ENCODE measurements around the gene HIPK2. TPM values are rescaled to one million over a fixed set of nuclear protein-coding genes. Genes with fewer than 3 reads are reported as not detected.

HIPK2 gene
- total RNA-seq, 1 donor from 2014 or later = 5.8 TPM

DNA sequence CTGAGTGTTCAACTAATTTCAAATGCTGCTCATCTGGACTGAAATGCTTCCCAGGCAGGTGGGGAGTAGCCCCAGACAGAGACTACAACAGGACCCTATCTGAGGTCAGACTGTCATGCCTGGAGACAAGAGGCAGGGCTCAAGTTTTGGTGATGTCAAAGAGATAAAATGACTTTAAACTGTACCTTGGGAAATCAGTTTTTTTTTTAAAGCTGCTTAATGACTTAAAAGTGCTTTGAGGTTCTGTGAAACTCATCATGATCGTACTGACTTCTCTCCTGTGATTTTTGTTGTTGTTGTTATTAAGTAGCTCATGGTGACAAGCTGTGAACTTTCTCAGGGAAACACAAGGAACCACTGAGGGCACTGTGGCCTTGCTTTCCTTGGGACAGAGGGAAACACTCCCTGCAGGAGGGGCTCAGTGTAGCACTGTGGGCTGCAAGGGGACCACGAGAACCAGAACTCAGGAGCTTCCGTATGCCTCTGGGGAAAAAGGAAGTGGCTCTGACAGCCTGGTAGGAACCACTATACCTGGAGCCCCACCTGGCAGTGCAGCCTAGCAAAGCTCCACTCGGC is 9.5 kb downstream of the HIPK2 start:
- H3K36me3 ChIP-seq (ENCODE audit: control insufficient read depth, insufficient read depth, low read length) = peaks cover 10% of the 10 kb centered on the region
- FAIRE-seq = no peak
- TF ChIP-seq, protein P1, sequence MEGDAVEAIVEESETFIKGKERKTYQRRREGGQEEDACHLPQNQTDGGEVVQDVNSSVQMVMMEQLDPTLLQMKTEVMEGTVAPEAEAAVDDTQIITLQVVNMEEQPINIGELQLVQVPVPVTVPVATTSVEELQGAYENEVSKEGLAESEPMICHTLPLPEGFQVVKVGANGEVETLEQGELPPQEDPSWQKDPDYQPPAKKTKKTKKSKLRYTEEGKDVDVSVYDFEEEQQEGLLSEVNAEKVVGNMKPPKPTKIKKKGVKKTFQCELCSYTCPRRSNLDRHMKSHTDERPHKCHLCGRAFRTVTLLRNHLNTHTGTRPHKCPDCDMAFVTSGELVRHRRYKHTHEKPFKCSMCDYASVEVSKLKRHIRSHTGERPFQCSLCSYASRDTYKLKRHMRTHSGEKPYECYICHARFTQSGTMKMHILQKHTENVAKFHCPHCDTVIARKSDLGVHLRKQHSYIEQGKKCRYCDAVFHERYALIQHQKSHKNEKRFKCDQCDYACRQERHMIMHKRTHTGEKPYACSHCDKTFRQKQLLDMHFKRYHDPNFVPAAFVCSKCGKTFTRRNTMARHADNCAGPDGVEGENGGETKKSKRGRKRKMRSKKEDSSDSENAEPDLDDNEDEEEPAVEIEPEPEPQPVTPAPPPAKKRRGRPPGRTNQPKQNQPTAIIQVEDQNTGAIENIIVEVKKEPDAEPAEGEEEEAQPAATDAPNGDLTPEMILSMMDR (IDR thresholded peaks at IDR 0.05; ENCODE audit: insufficient read depth, low read length, severe bottlenecking) = no peak
- no peaks in the 10 kb centered on the region for H3K27me3 ChIP-seq (ENCODE audit: control insufficient read depth, insufficient read depth, low read length)
- DNase-seq (ENCODE audit: low read depth) = no peak
- no peak overlapping the region for H3K4me3 ChIP-seq (ENCODE audit: low read depth, low read length)

DNA sequence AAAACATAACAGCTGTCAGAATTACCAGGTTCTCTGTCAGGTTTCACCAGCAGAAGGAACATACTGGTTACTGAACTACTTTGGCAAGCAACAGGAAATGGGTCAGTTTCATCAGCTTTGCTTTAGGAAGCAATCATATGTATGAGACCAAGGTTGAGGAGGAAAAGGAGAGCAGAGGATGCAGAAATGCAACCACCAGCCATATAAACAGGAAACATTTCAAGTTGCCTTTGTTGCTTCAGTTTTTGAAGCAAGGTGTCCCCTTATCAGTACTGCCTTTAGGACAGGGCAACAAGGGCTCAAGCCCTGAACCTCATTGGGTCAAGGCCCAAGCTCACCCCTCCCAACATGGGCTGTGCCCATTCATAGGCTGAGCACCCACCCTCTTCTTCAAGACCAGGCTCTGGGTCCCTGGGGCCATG is 10.2 kb downstream of the HIPK2 start:
- DNase-seq (ENCODE audit: low read depth) = no peak
- no peak for FAIRE-seq
- Histone ChIP-seq H3K36me3 (ENCODE audit: control insufficient read depth, insufficient read depth, low read length) (peaks cover 11% of the 10 kb centered on the region), H3K27me3 (ENCODE audit: control insufficient read depth, insufficient read depth, low read length) (no peaks in the 10 kb centered on the region), H3K4me3 (ENCODE audit: low read depth, low read length) (no peak overlapping the region)
- TF ChIP-seq, protein P1 (IDR thresholded peaks at IDR 0.05; ENCODE audit: insufficient read depth, low read length, severe bottlenecking) = no peak

DNA sequence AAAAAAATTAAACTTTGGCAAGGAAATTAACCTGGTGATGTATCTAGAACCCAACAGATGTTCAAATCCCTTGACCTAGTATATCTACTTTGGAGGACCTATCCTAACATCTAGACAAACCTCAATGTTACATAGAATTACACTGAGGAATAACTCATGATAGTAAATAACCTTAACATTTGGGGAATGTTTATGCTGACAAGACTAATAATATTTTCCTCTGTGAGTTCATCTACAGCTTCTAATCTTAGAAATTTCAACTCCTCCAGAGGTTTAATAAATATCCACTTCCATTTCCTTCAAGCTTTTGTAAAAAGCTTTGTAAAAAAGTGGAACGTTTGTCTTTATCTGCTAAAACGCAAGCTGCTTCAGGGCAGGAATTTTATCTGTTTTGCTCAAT is 12.7 kb downstream of the HIPK2 start:
- FAIRE-seq = no peak
- no peak for DNase-seq (ENCODE audit: low read depth)
- TF ChIP-seq, protein P1 (IDR thresholded peaks at IDR 0.05; ENCODE audit: insufficient read depth, low read length, severe bottlenecking) = no peak

DNA sequence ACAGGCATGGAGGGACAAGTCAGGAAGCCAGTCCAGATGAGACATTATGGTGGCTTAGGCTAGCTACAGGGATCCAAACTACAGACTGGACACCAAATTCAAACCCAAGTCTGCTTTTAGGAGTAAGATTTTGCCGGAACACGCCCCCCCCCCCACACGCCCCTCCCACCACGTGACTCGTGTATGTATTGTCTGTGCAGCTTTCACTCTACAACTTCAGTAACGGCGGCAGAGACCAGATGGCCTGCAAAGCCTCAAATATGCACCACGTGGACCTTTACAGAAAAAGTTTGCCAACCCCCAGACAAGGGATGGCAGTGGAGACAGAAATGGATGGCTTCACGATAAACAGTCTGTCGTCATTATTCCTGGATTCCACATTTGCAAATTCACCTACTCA is 14.5 kb downstream of the HIPK2 start:
- Histone ChIP-seq H3K36me3 (ENCODE audit: control insufficient read depth, insufficient read depth, low read length) (peaks cover 6% of the 10 kb centered on the region), H3K4me3 (ENCODE audit: low read depth, low read length) (no peak overlapping the region), H3K27me3 (ENCODE audit: control insufficient read depth, insufficient read depth, low read length) (no peaks in the 10 kb centered on the region)
- FAIRE-seq (no peak), DNase-seq (ENCODE audit: low read depth) (no peak)
- TF ChIP-seq, protein P1 (IDR thresholded peaks at IDR 0.05; ENCODE audit: insufficient read depth, low read length, severe bottlenecking) = no peak

More for the DNA sequence above, 12.7 kb downstream of the HIPK2 start:
- Histone ChIP-seq H3K4me3 (ENCODE audit: low read depth, low read length) (no peak overlapping the region), H3K27me3 (ENCODE audit: control insufficient read depth, insufficient read depth, low read length) (no peaks in the 10 kb centered on the region), H3K36me3 (ENCODE audit: control insufficient read depth, insufficient read depth, low read length) (peaks cover 11% of the 10 kb centered on the region)

DNA sequence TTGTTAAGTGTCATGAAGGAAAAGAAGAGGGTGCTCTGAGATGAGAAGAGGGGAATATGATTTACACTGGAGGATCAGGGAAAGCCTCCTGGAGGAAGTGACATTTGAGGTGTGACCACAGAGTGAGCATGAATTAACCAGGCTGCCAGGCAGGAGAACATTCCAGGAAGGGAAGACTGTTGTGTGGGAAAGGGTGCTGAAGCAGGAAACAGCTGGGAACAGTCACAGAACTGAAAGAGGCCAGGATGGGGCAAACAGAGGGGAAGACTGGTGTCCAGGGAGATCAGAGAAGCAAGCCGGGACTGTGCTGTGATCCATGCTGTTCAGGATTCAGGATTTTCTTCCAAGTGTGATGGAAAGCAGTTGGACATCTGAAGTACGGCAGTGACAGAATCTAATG is 14.9 kb downstream of the HIPK2 start:
- Histone ChIP-seq H3K36me3 (ENCODE audit: control insufficient read depth, insufficient read depth, low read length) (peaks cover 6% of the 10 kb centered on the region), H3K4me3 (ENCODE audit: low read depth, low read length) (no peak overlapping the region), H3K27me3 (ENCODE audit: control insufficient read depth, insufficient read depth, low read length) (no peaks in the 10 kb centered on the region)
- DNase-seq (ENCODE audit: low read depth) = no peak
- TF ChIP-seq, protein P1 (IDR thresholded peaks at IDR 0.05; ENCODE audit: insufficient read depth, low read length, severe bottlenecking) = no peak
- no peak for FAIRE-seq

DNA sequence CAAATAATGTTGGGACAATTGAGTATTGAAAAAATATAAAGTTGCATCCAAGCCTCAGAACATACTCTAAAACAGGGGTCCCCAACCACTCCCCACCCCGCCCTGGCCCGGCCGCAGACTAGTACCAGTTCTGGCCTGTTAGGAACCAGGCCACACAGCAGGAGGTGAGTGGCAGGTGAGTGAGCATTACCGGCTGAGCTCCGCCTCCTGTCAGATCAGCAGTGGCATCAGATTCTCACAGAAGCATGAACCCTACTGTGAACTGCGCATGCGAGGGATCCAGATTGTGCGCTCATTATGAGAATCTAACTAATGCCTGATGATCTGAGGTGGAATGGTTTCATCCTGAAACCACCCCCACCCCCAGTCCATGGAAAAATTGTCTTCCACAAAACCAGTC is 19.4 kb downstream of the HIPK2 start:
- peaks cover 3% of the 10 kb centered on the region for H3K36me3 ChIP-seq (ENCODE audit: control insufficient read depth, insufficient read depth, low read length)
- H3K4me3 ChIP-seq (ENCODE audit: low read depth, low read length) = no peak overlapping the region
- TF ChIP-seq, protein P1 (IDR thresholded peaks at IDR 0.05; ENCODE audit: insufficient read depth, low read length, severe bottlenecking) = no peak
- H3K27me3 ChIP-seq (ENCODE audit: control insufficient read depth, insufficient read depth, low read length) = no peaks in the 10 kb centered on the region
- FAIRE-seq (no peak), DNase-seq (ENCODE audit: low read depth) (no peak)

All from bronchial epithelial cell (primary cell).